Putamen (tissue), 1 donor: ENCODE data around the gene TRMT112.
A peak's percentile ranks its signal among the peaks of the same experiment; 100 is the strongest.
"Not testable (repeated sequence)": the region's sequence is repeated elsewhere in the genome, so short reads cannot be mapped to it uniquely, and the experiment has no call there.

Experiments
- DNase-seq: peaks from one replicate; pipeline ENCODE4 v3.0.0-alpha.2; 2016; ENCODE audit warnings: low spot score

Gene TRMT112

GRCh38 chr11:64331569-64332371, 14.4 kb upstream of the TRMT112 start:
- no peak for DNase-seq

GRCh38 chr11:64330888-64331287, 13.5 kb upstream of the TRMT112 start:
- no peak for DNase-seq

- no peak for DNase-seq
These were observed 10.6 kb upstream of the TRMT112 start for GRCh38 chr11:64327993-64328392.

GRCh38 chr11:64327375-64327774, 10.0 kb upstream of the TRMT112 start:
- DNase-seq, result no peak

GRCh38 chr11:64324692-64325469, 7.5 kb upstream of the TRMT112 start:
- no peak for DNase-seq

GRCh38 chr11:64323984-64324383, 6.6 kb upstream of the TRMT112 start:
- DNase-seq, result not testable (repeated sequence)

GRCh38 chr11:64323373-64323772, 6.0 kb upstream of the TRMT112 start:
- DNase-seq, result no peak

GRCh38 chr11:64322925-64323260, 5.5 kb upstream of the TRMT112 start:
- DNase-seq, result no peak

GRCh38 chr11:64321533-64321932, 4.2 kb upstream of the TRMT112 start:
- no peak for DNase-seq

- DNase-seq, result no peak
These were observed 3.7 kb upstream of the TRMT112 start for GRCh38 chr11:64321026-64321425.

GRCh38 chr11:64320556-64320955, 3.2 kb upstream of the TRMT112 start:
- no peak for DNase-seq

GRCh38 chr11:64318766-64319761, 1.7 kb upstream of the TRMT112 start:
- DNase-seq, result no peak

GRCh38 chr11:64317961-64318765, 804 bp upstream of the TRMT112 start, which contains the start of gene PRDX5:
Gene PRDX5 (plus strand): TSS chr11:64318121. CDS start chr11:64318216, 95 bp downstream.
- DNase-seq, result peak; percentile 99

GRCh38 chr11:64316672-64317324, 561 bp downstream of the TRMT112 start:
- DNase-seq, result no peak

GRCh38 chr11:64315667-64316526, 1.5 kb downstream of the TRMT112 start:
- not testable (repeated sequence) for DNase-seq

- no peak for DNase-seq
These were observed 2.4 kb downstream of the TRMT112 start for GRCh38 chr11:64314805-64315561.

- no peak for DNase-seq
These were observed 3.1 kb downstream of the TRMT112 start for GRCh38 chr11:64314146-64314804.

- no peak for DNase-seq
These were observed 3.7 kb downstream of the TRMT112 start for GRCh38 chr11:64313491-64314145.
